B cell (primary cell): ENCODE data around the gene PARN.

Experiments
- EZH2 ChIP-seq: IDR thresholded peaks from 2 replicates; pipeline ENCODE4 v1.6.1; 2012; ENCODE audit warnings: borderline replicate concordance, low read depth, mild to moderate bottlenecking, moderate library complexity, low read length; ENCODE audit not compliant: insufficient read depth, poor library complexity, severe bottlenecking
- TF ChIP-seq, protein P1 (sequence below): fragments of 200-600 bp; IDR thresholded peaks from one replicate; pipeline ENCODE4 v1.8.0; 2022; ENCODE audit warnings: antibody characterized with exemption, mild to moderate bottlenecking

DNA sequence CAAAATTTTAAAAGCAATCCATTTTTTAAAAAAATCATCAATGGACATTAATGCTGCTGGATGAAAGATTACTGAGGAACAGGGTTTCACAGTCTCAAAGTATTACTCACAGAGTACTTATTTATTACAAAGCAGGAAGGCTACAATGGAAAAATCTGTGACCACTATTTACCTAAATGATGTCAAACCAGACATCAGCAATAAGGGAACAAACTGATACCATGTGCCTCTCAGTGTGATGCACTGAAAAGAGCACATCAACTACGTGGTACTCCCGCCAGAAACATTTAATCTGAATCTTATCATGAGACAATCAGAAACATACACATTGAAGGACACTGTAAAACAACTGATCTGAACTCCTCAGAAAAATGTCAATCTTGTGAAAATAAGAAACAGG is 124.2 kb downstream of the PARN start:
- TF ChIP-seq, protein P1, sequence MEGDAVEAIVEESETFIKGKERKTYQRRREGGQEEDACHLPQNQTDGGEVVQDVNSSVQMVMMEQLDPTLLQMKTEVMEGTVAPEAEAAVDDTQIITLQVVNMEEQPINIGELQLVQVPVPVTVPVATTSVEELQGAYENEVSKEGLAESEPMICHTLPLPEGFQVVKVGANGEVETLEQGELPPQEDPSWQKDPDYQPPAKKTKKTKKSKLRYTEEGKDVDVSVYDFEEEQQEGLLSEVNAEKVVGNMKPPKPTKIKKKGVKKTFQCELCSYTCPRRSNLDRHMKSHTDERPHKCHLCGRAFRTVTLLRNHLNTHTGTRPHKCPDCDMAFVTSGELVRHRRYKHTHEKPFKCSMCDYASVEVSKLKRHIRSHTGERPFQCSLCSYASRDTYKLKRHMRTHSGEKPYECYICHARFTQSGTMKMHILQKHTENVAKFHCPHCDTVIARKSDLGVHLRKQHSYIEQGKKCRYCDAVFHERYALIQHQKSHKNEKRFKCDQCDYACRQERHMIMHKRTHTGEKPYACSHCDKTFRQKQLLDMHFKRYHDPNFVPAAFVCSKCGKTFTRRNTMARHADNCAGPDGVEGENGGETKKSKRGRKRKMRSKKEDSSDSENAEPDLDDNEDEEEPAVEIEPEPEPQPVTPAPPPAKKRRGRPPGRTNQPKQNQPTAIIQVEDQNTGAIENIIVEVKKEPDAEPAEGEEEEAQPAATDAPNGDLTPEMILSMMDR: no peak
- no peak for TF ChIP-seq EZH2
